Body of pancreas (tissue), 4 donors: Measurements from ENCODE around the gene SH2D5. TPM values are rescaled to one million over a fixed set of nuclear protein-coding genes. Genes with fewer than 3 reads are reported as not detected.

Experiments
- ATAC-seq: fragments of 150-250 bp; one replicate; pipeline ENCODE4 v1.9.1; 2016
- DNase-seq, 4 donors: peaks; one replicate each; pipeline ENCODE4 v3.0.0-alpha.2; 2019
- H3K27ac ChIP-seq, 4 donors: fragments of 200-600 bp; sonication (generic); 1 replicate in 3 of 4; 2 replicates in 1 of 4; pipeline versions ENCODE4 v1.5.1 to v1.6.1; 2016 to 2019; ENCODE audit warnings: mild to moderate bottlenecking in 1 of 4, mixed read lengths in 1 of 4, moderate library complexity in 1 of 4
- H3K27me3 ChIP-seq, 2 donors: fragments of 200-600 bp; sonication (generic); one replicate each; pipeline ENCODE4 v1.6.0; 2016; ENCODE audit warnings: mild to moderate bottlenecking in 1 of 2
- H3K36me3 ChIP-seq, 2 donors: fragments of 200-600 bp; sonication (generic); replicated peaks in 1 of 2; 2 replicates each; pipeline ENCODE4 v1.5.1; 2016; ENCODE audit warnings: low read depth in 2 of 2; ENCODE audit not compliant: insufficient read depth in 1 of 2
- H3K4me1 ChIP-seq: fragments of 200-600 bp; sonication (generic); one replicate; pipeline ENCODE4 v1.6.0; 2016
- H3K4me3 ChIP-seq, 2 donors: fragments of 200-600 bp; sonication (generic); 1 replicate in 1 of 2; 2 replicates in 1 of 2; pipeline ENCODE4 v1.5.1; 2016 to 2019
- H3K9me3 ChIP-seq, 3 donors: fragments of 200-600 bp; sonication (generic); 1 replicate in 2 of 3; 2 replicates in 1 of 3; pipeline ENCODE4 v1.5.1; 2016
- POLR2A ChIP-seq, 3 donors: fragments of 450-650 bp; IDR thresholded peaks; one replicate each; pipeline ENCODE4 v1.6.1; 2016; ENCODE audit warnings: antibody characterized with exemption in 3 of 3, mild to moderate bottlenecking in 2 of 3
- whole genome bisulfite sequencing, 2 donors: methylation state at CpG; one replicate each; pipeline ENCODE4 v1.1.5; 2017; 5-methylcytosine and 5-hydroxymethylcytosine counted together
- intact Hi-C: fragments of 100-400 bp; cut with DNase I; formaldehyde crosslinking; loops from one replicate; pipeline ENCODE4 v1.15.1; 2023
- total RNA-seq, 2 donors: library from RNA; depleted of rRNA; stranded (reverse); fragments of >200 nt; gene quantifications; one replicate each; pipeline ENCODE4 v1.1.0, GENCODE V29; 2016
- TF ChIP-seq, protein P1 (sequence below), 7 experiments: fragments of 450-650 bp in 4 of 7; fragments of 200-600 bp in 3 of 7; sonication (generic) in 3 of 7; IDR thresholded peaks; one replicate each; pipeline ENCODE4 v1.5.1; 2016 to 2019; ENCODE audit warnings: antibody characterized with exemption in 7 of 7

Gene SH2D5
- total RNA-seq, 2 donors from 2014 or later, result not detected

DNA sequence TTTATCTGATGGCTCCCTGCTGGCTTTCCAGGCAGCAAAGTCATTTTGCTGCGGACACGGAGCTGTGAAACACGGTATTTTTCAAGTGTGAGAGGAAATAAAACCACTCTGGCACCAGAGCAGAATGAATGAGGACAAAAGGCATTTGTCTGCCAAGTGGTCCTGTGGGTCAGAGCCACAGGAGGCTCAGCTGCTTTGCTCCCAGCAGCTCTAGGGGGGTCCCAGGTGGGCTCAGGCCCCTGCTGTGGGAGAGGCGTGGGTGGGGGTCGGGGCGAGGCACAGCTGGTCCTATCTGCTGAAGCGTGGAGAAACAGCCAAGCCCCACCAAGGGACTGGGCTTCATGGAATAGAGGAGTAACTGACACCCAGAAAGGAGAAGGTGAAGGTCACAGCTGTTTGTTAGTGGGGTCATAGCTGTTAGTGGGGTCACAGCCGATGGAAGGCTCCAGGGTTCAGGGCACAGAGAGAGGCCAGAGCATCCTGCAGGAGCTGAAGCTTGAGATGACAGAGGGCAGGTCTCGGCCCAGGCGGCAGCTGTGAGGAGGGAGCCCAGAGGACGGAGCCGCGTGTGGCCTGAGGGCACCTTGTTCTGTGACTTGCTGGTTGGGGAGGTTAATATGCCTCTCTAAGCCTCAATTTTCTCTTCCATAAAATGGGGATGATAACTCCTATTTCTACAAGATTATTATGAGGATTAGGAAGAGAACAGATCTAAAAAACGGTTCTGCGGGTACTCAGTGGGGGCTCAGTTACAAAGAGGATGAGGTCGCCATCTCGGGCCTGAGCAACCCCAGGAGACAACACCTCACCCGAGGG lies 21.8 kb downstream of the SH2D5 start:
- Histone ChIP-seq H3K9me3 (no peaks in the 10 kb centered on the region), H3K36me3 (no peaks in the 10 kb centered on the region), H3K27me3 (no peaks in the 10 kb centered on the region), H3K4me1 (no peaks in the 10 kb centered on the region), H3K27ac (no peak overlapping the region), H3K4me3 (no peak overlapping the region)
- DNase-seq (no peak), ATAC-seq (no peak)
- 61 to 70% methylated on average over 13 to 18 of the region's 18 CpGs for WGBS, 2 donors
- intact Hi-C loops, result no loop called here
- TF ChIP-seq POLR2A (IDR thresholded peaks at IDR 0.05), result no peak
- TF ChIP-seq, protein P1, sequence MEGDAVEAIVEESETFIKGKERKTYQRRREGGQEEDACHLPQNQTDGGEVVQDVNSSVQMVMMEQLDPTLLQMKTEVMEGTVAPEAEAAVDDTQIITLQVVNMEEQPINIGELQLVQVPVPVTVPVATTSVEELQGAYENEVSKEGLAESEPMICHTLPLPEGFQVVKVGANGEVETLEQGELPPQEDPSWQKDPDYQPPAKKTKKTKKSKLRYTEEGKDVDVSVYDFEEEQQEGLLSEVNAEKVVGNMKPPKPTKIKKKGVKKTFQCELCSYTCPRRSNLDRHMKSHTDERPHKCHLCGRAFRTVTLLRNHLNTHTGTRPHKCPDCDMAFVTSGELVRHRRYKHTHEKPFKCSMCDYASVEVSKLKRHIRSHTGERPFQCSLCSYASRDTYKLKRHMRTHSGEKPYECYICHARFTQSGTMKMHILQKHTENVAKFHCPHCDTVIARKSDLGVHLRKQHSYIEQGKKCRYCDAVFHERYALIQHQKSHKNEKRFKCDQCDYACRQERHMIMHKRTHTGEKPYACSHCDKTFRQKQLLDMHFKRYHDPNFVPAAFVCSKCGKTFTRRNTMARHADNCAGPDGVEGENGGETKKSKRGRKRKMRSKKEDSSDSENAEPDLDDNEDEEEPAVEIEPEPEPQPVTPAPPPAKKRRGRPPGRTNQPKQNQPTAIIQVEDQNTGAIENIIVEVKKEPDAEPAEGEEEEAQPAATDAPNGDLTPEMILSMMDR (IDR thresholded peaks at IDR 0.05), result no peak

DNA sequence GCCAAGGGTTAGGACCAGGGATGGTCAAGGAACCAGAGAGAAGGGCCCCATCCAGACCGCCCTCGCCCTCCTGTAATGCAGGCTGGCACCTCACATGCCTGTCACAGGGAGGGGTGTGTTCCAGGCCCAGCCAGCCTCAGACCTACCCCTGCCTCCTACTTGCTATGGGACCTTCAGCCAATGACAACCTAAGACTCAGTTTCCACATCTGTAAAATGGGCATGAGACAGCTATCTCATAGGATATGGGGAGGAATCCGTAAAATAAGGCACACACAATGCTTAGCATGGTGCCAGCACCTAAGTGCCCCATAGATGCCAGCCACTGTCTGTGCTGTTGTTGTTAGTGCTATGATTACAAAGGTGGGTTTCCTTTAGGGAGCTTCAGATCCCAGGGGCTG lies 22.6 kb downstream of the SH2D5 start:
- TF ChIP-seq, protein P1 (IDR thresholded peaks at IDR 0.05), result no peak
- DNase-seq (no peak), ATAC-seq (no peak)
- H3K4me3 ChIP-seq, result no peak overlapping the region
- no peaks in the 10 kb centered on the region for H3K27me3 ChIP-seq
- no peaks in the 10 kb centered on the region for H3K4me1 ChIP-seq
- intact Hi-C loops, result no loop called here
- no peaks in the 10 kb centered on the region for H3K36me3 ChIP-seq
- no peak overlapping the region for H3K27ac ChIP-seq
- 75 to 92% methylated on average over 3 of the region's 3 CpGs for WGBS, 2 donors
- no peaks in the 10 kb centered on the region for H3K9me3 ChIP-seq

DNA sequence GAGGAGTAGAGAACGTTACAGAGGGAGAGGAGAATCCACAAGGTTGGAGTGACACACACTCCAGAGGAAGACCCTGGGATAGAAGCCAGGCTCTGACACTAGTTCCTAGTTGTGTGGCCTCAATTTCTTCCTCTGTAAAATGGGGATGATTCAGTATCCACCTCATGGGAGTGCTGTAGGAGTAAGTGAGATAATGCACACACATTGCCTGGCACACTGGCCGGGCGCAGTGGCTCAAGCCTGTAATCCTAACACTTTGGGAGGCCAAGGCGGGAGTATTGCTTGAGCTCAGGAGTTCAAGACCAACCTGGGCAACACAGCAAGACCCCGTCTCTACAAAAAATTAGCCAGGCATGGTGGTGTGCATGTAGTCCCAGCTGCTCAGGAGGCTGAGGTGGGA lies 23.6 kb downstream of the SH2D5 start:
- Histone ChIP-seq H3K36me3 (no peaks in the 10 kb centered on the region), H3K4me1 (no peaks in the 10 kb centered on the region), H3K27ac (no peak overlapping the region), H3K4me3 (no peak overlapping the region), H3K9me3 (no peaks in the 10 kb centered on the region), H3K27me3 (no peaks in the 10 kb centered on the region)
- no peak for DNase-seq
- WGBS, 2 donors, result 76 to 82% methylated on average over 5 of the region's 5 CpGs
- ATAC-seq, result no peak
- intact Hi-C loops, result no loop called here
- TF ChIP-seq POLR2A (IDR thresholded peaks at IDR 0.05), result no peak
- TF ChIP-seq, protein P1 (IDR thresholded peaks at IDR 0.05), result no peak

DNA sequence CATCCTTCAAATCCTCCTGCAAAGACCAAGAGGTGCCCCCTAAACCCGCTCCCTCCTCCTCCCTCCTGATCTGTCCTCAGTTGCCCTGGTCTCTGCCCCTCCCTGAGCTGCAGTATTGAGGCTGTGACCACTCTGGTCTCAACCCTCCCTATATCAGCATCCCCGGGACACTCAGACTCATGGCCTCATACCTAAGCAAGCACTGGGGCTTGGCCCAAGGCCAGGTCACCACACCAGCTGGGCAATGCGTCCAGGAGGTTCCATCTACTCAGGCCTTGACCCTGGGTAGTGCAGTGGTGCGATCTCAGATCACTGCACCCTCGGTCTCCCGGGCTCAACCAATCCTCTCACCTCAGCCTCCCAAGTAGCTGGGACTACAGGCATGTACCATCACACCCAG lies 24.4 kb downstream of the SH2D5 start:
- Histone ChIP-seq H3K27me3 (no peaks in the 10 kb centered on the region), H3K4me1 (no peaks in the 10 kb centered on the region), H3K9me3 (no peaks in the 10 kb centered on the region), H3K36me3 (no peaks in the 10 kb centered on the region), H3K27ac (no peak overlapping the region), H3K4me3 (no peak overlapping the region)
- 62 to 65% methylated on average over 4 to 6 of the region's 6 CpGs for WGBS, 2 donors
- ATAC-seq (no peak), DNase-seq (no peak)
- intact Hi-C loops, result no loop called here
- no peak for TF ChIP-seq POLR2A (IDR thresholded peaks at IDR 0.05)
- TF ChIP-seq, protein P1 (IDR thresholded peaks at IDR 0.05), result no peak

DNA sequence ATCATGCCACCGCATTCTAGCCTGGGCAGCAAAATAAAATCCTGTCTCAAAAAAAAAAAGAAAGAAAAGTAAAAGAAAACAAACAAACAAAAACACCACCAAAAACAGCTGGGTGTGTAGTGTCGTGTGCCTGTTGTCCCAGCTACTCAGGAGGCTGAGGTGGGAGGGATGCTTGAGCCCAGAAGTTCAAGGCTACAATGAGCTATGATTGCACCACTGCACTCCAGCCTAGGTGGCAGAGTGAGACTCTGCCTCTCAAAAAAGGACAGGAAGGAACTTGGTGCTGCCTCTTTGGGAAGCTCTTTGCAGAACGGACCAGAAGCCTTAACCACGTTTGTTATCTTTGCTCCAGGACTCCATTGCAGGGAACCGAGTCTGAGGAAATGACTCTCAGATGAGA lies 25.7 kb downstream of the SH2D5 start:
- no peak for ATAC-seq
- intact Hi-C loops, result no loop called here
- WGBS, 2 donors, result 37 to 46% methylated on average over 5 of the region's 5 CpGs
- Histone ChIP-seq H3K4me3 (no peak overlapping the region), H3K9me3 (no peaks in the 10 kb centered on the region), H3K27me3 (no peaks in the 10 kb centered on the region), H3K27ac (no peak overlapping the region), H3K4me1 (no peaks in the 10 kb centered on the region), H3K36me3 (no peaks in the 10 kb centered on the region)
- TF ChIP-seq, protein P1 (IDR thresholded peaks at IDR 0.05), result no peak
- no peak for TF ChIP-seq POLR2A (IDR thresholded peaks at IDR 0.05)
- no peak for DNase-seq
